ENCODE data around the gene DOCK3.

- TF ChIP-seq CSDC2 (CRISPR knock-in tag; IDR thresholded peaks at IDR 0.05) (no peak), ZC3H10 (CRISPR knock-in tag; IDR thresholded peaks at IDR 0.05) (no peak)
- TF ChIP-seq, protein P1, sequence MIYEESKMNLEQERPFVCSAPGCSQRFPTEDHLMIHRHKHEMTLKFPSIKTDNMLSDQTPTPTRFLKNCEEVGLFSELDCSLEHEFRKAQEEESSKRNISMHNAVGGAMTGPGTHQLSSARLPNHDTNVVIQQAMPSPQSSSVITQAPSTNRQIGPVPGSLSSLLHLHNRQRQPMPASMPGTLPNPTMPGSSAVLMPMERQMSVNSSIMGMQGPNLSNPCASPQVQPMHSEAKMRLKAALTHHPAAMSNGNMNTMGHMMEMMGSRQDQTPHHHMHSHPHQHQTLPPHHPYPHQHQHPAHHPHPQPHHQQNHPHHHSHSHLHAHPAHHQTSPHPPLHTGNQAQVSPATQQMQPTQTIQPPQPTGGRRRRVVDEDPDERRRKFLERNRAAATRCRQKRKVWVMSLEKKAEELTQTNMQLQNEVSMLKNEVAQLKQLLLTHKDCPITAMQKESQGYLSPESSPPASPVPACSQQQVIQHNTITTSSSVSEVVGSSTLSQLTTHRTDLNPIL (CRISPR knock-in tag; IDR thresholded peaks at IDR 0.05; ENCODE audit: low read depth) = no peak
- TF ChIP-seq, protein P2, sequence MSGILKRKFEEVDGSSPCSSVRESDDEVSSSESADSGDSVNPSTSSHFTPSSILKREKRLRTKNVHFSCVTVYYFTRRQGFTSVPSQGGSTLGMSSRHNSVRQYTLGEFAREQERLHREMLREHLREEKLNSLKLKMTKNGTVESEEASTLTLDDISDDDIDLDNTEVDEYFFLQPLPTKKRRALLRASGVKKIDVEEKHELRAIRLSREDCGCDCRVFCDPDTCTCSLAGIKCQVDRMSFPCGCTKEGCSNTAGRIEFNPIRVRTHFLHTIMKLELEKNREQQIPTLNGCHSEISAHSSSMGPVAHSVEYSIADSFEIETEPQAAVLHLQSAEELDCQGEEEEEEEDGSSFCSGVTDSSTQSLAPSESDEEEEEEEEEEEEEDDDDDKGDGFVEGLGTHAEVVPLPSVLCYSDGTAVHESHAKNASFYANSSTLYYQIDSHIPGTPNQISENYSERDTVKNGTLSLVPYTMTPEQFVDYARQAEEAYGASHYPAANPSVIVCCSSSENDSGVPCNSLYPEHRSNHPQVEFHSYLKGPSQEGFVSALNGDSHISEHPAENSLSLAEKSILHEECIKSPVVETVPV (CRISPR knock-in tag; IDR thresholded peaks at IDR 0.05) = no peak
Measured at GRCh38 chr3:51354172-51354571, 679.4 kb downstream of the DOCK3 start.
